HepG2 (cell line): Measurements from ENCODE around the gene ATP10A. TPM values are rescaled to one million over a fixed set of nuclear protein-coding genes. Genes with fewer than 3 reads are reported as not detected.

ENCODE experiments used
- ATAC-seq: fragments of 200-7000 bp; cut with Tn5 transposase; 3 replicates; pipeline ENCODE4 v1.9.1; 2020; ENCODE audit warnings: mild to moderate bottlenecking, moderate library complexity
- BruUV-seq: library from RNA; stranded (reverse); fragments of 400-500 nt; replicated peaks from 2 replicates; lab custom pipeline; 2021; lab: Mats Ljungman, UMichigan
- CTCF ChIA-PET: fragments of 300-600 bp; formaldehyde crosslinking; extraction: SDS; loops from one replicate; lab custom pipeline; 2021; ENCODE audit warnings: low total read pairs, inconsistent platforms, low intra/inter-chr PET ratio; lab: Yijun Ruan, JAX
- POLR2A ChIA-PET: fragments of 350-600 bp; sonication (Branson Sonifier 250); formaldehyde crosslinking; loops from one replicate; lab custom pipeline; 2020; ENCODE audit warnings: antibody characterized with exemption, inconsistent platforms; lab: Yijun Ruan, JAX
- DNase-seq: peaks from one replicate; pipeline ENCODE4 v3.0.0-alpha.2; 2015; ENCODE audit warnings: low spot score
- FAIRE-seq: peaks from 3 replicates; lab custom pipeline; 2011; peaks lifted over from hg19 to GRCh38; lab: Jason Lieb, UNC
- H2AFZ ChIP-seq: one replicate; pipeline ENCODE4 v1.6.1; 2011; ENCODE audit warnings: low read length, inconsistent platforms
- H3K27ac ChIP-seq: fragments of 300-600 bp; 3 replicates; pipeline ENCODE4 v1.8.0; 2011; ENCODE audit warnings: mixed run types, mild to moderate bottlenecking, mixed read lengths, low read length, inconsistent platforms; ENCODE audit not compliant: insufficient read depth; ENCODE audit errors: extremely low read length
- H3K27me3 ChIP-seq, 2 experiments: fragments of 200-600 bp in 1 of 2; 2 replicates in 1 of 2; 3 replicates in 1 of 2; pipeline versions ENCODE4 v1.6.0 to v1.8.0; 2011; ENCODE audit warnings: low read length in 2 of 2, mild to moderate bottlenecking in 2 of 2, moderate library complexity in 2 of 2, inconsistent platforms in 1 of 2; ENCODE audit not compliant: insufficient read depth in 2 of 2, control insufficient read depth in 1 of 2
- H3K36me3 ChIP-seq, 2 experiments: fragments of 200-600 bp in 1 of 2; replicated peaks in 1 of 2; 2 replicates in 1 of 2; 3 replicates in 1 of 2; pipeline versions ENCODE4 v1.5.1 to v1.8.0; 2011; ENCODE audit warnings: low read length in 2 of 2, inconsistent platforms in 1 of 2; ENCODE audit not compliant: insufficient read depth in 2 of 2, control insufficient read depth in 1 of 2
- H3K4me1 ChIP-seq: 2 replicates; pipeline ENCODE4 v1.5.1; 2012; ENCODE audit warnings: low read length, inconsistent platforms; ENCODE audit not compliant: insufficient read depth
- H3K4me2 ChIP-seq: 2 replicates; pipeline ENCODE4 v1.6.0; 2011; ENCODE audit warnings: low read depth, low read length, inconsistent platforms
- H3K4me3 ChIP-seq, 3 experiments: fragments of 200-600 bp in 1 of 3; sonication (generic), shearing (Covaris generic) in 1 of 3; replicated peaks in 1 of 3; 2 replicates each; pipeline ENCODE4 v1.5.1; 2011 to 2016; ENCODE audit warnings: low read length in 3 of 3, inconsistent platforms in 2 of 3, low read depth in 2 of 3, mild to moderate bottlenecking in 2 of 3, control low read depth in 1 of 3, mixed read lengths in 1 of 3; ENCODE audit not compliant: insufficient read depth in 1 of 3
- H3K79me2 ChIP-seq: one replicate; pipeline ENCODE4 v1.6.1; 2011; ENCODE audit warnings: low read length, inconsistent platforms; ENCODE audit not compliant: insufficient read depth
- H3K9ac ChIP-seq: 2 replicates; pipeline ENCODE4 v1.6.0; 2011; ENCODE audit warnings: mild to moderate bottlenecking, low read depth, low read length, inconsistent platforms; ENCODE audit not compliant: insufficient read depth
- H3K9me3 ChIP-seq: 2 replicates; pipeline ENCODE4 v1.5.1; 2012; ENCODE audit warnings: mild to moderate bottlenecking, low read length
- H4K20me1 ChIP-seq: 2 replicates; pipeline ENCODE4 v1.6.0; 2011; ENCODE audit warnings: inconsistent platforms, mild to moderate bottlenecking, low read length, moderate library complexity; ENCODE audit not compliant: insufficient read depth
- DPF2 ChIP-seq: sonication (generic); formaldehyde crosslinking; IDR thresholded peaks from 2 replicates; pipeline ENCODE4 v1.4.0; 2020; ENCODE audit warnings: mild to moderate bottlenecking, low read depth, missing genetic modification reagents, borderline replicate concordance
- IKZF1 ChIP-seq: fragments of 450-650 bp; IDR thresholded peaks from 2 replicates; pipeline ENCODE4 v1.7.1; 2016
- PPARG ChIP-seq: conservative IDR thresholded peaks from 2 replicates; pipeline ENCODE4 v1.6.1; 2016; ENCODE audit warnings: missing biosample characterization, missing genetic modification reagents
- TRIM24 ChIP-seq: sonication (generic); formaldehyde crosslinking; IDR thresholded peaks from 2 replicates; pipeline ENCODE4 v1.8.0; 2022; ENCODE audit warnings: mild to moderate bottlenecking, missing genetic modification reagents
- ZBTB3 ChIP-seq: sonication (generic); formaldehyde crosslinking; IDR thresholded peaks from 2 replicates; pipeline ENCODE4 v1.4.0; 2020; ENCODE audit warnings: low read depth, mild to moderate bottlenecking, moderate library complexity, missing genetic modification reagents, borderline replicate concordance
- ZFP41 ChIP-seq: sonication (generic); formaldehyde crosslinking; IDR thresholded peaks from 2 replicates; pipeline ENCODE4 v1.4.0; 2020; ENCODE audit warnings: mild to moderate bottlenecking, missing genetic modification reagents, borderline replicate concordance
- ZNF431 ChIP-seq: sonication (generic); formaldehyde crosslinking; IDR thresholded peaks from 2 replicates; pipeline ENCODE4 v1.9.0; 2022; ENCODE audit warnings: missing genetic modification reagents, low read depth, mild to moderate bottlenecking, borderline replicate concordance
- ZNF572 ChIP-seq: sonication (generic); formaldehyde crosslinking; IDR thresholded peaks from 2 replicates; pipeline ENCODE4 v1.5.1; 2020; ENCODE audit warnings: mild to moderate bottlenecking, missing genetic modification reagents
- WGBS: methylation state at CpG from one replicate; pipeline ENCODE4 v1.1.6; 2017; ENCODE audit warnings: low lambda C conversion rate; 5-methylcytosine and 5-hydroxymethylcytosine counted together
- in situ Hi-C: cut with HindIII; loops from 2 replicates; pipeline ENCODE4 v1.10.0; 2017; ENCODE audit warnings: low pct_unique_long_range_greater_than_20kb; ENCODE audit not compliant: extremely low pct_ligation_motif_present
- intact Hi-C: fragments of 100-400 bp; cut with micrococcal nuclease; formaldehyde crosslinking; loops from one replicate; pipeline ENCODE4 v1.10.0; 2022; ENCODE audit not compliant: unreplicated experiment
- polyA plus RNA-seq, 8 experiments: library from polyadenylated mRNA; depleted of rRNA in 3 of 8; stranded (reverse) in 7 of 8; unstranded in 1 of 8; fragments of >200 nt; fragmentation: Illumina TruSeq in 4 of 8; extraction: Trizol in 4 of 8; gene quantifications; 2 replicates each; pipeline versions ENCODE4 v1.2.1 to v1.2.3, GENCODE V29; 2011 to 2016; ENCODE audit warnings: low read depth in 4 of 8, missing spikeins in 1 of 8, mixed read lengths in 1 of 8; ENCODE audit not compliant: insufficient read depth in 1 of 8
- total RNA-seq, 5 experiments: library from RNA; depleted of rRNA; stranded (reverse); fragments of >200 nt; fragmentation: Illumina TruSeq; extraction: Trizol; gene quantifications; 2 replicates each; pipeline ENCODE4 v1.2.3, GENCODE V29; 2016; ENCODE audit warnings: low read depth in 1 of 5
- TF ChIP-seq, protein P1 (sequence below): IDR thresholded peaks from 2 replicates; pipeline ENCODE4 v1.6.1; 2012; ENCODE audit warnings: low read depth, low read length, improper control_type of control experiment
- TF ChIP-seq, protein P2 (sequence below): sonication (generic); formaldehyde crosslinking; IDR thresholded peaks from 2 replicates; pipeline ENCODE4 v1.5.1; 2020; ENCODE audit warnings: mild to moderate bottlenecking, missing genetic modification reagents

ATP10A gene
- total and polyA plus RNA-seq, 2 of the 13 experiments (the other 11 are each of a cell fraction or from before 2014, with no cell fraction given), result 0.58 to 4.2 TPM

DNA sequence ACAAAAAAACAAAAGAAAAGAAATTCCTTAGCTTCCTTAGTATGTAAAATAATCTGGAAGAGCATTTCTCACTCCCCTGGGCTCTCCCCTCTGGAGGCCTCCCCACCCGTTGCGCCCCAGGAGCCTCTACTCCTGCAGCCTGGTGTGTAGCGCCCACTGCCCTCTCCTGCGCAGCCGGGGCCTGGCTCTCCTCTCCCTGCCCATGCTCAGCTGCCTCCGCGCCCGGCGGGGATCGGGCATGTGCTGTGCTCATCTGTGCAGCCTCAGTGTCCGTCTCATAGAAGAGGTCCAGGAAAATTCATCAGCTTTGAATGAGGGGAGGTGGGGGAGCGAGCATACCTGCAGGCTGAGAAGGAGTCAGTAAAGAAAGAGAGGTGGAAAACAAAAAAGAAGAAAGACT, 203.9 kb downstream of the ATP10A start:
- intact Hi-C loops, result no loop called here
- no peaks in the 10 kb centered on the region for H3K36me3 ChIP-seq
- no peaks in the 10 kb centered on the region for H4K20me1 ChIP-seq
- H2AFZ ChIP-seq, result no peak overlapping the region
- TF ChIP-seq ZNF431 (CRISPR knock-in tag) (no peak), ZNF572 (no peak), ZBTB3 (CRISPR knock-in tag) (no peak), TRIM24 (CRISPR knock-in tag) (no peak), DPF2 (no peak), IKZF1 (no peak), PPARG (CRISPR knock-in tag) (no peak), ZFP41 (CRISPR knock-in tag) (no peak)
- TF ChIP-seq, protein P1, sequence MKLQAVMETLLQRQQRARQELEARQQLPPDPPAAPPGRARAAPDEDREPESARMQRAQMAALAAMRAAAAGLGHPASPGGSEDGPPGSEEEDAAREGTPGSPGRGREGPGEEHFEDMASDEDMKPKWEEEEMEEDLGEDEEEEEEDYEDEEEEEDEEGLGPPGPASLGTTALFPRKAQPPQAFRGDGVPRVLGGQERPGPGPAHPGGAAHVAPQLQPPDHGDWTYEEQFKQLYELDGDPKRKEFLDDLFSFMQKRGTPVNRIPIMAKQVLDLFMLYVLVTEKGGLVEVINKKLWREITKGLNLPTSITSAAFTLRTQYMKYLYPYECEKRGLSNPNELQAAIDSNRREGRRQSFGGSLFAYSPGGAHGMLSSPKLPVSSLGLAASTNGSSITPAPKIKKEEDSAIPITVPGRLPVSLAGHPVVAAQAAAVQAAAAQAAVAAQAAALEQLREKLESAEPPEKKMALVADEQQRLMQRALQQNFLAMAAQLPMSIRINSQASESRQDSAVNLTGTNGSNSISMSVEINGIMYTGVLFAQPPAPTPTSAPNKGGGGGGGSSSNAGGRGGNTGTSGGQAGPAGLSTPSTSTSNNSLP, result no peak
- TF ChIP-seq, protein P2, sequence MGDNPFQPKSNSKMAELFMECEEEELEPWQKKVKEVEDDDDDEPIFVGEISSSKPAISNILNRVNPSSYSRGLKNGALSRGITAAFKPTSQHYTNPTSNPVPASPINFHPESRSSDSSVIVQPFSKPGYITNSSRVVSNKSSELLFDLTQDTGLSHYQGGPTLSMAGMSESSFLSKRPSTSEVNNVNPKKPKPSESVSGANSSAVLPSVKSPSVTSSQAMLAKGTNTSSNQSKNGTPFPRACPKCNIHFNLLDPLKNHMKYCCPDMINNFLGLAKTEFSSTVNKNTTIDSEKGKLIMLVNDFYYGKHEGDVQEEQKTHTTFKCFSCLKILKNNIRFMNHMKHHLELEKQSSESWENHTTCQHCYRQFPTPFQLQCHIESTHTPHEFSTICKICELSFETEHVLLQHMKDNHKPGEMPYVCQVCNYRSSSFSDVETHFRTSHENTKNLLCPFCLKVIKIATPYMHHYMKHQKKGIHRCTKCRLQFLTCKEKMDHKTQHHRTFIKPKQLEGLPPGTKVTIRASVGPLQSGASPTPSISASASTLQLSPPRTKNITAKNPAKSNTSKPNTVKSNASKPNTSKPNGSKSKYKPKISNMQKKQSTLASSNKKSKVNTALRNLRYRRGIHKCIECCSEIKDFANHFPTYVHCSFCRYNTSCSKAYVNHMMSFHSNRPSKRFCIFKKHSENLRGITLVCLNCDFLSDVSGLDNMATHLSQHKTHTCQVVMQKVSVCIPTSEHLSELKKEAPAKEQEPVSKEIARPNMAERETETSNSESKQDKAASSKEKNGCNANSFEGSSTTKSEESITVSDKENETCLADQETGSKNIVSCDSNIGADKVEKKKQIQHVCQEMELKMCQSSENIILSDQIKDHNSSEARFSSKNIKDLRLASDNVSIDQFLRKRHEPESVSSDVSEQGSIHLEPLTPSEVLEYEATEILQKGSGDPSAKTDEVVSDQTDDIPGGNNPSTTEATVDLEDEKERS (CRISPR knock-in tag), result no peak
- FAIRE-seq (no peak), DNase-seq (no peak), ATAC-seq (no peak)
- H3K27me3 ChIP-seq, result no peaks in the 10 kb centered on the region; a peak in 2 of 5 replicates
- no peak overlapping the region for H3K27ac ChIP-seq
- in situ Hi-C loops, result no loop called here
- no peaks in the 10 kb centered on the region for H3K4me1 ChIP-seq
- H3K4me2 ChIP-seq, result no peak overlapping the region
- no peaks in the 10 kb centered on the region for H3K79me2 ChIP-seq
- ChIA-PET CTCF (no interaction called here), POLR2A (no interaction called here)
- H3K4me3 ChIP-seq, result no peak overlapping the region
- BruUV-seq, result no TSS peak
- no peak overlapping the region for H3K9ac ChIP-seq
- no peaks in the 10 kb centered on the region for H3K9me3 ChIP-seq
- 68% methylated on average over 12 of the region's 12 CpGs for WGBS
